ENCODE results near the gene TMEM272.
"Not testable (repeated sequence)": the region's sequence is repeated elsewhere in the genome, so short reads cannot be mapped to it uniquely, and the experiment has no call there.

- TF ChIP-seq POLR2A, CTCF, EP300 (IDR thresholded peaks at IDR 0.05): not testable (repeated sequence)
Observed at GRCh38 chr13:51824712-51825111, 20.3 kb downstream of the TMEM272 start.
